Endothelial cell of coronary artery (primary cell): Measurements from ENCODE around the gene RNU11. TPM values are rescaled to one million over a fixed set of nuclear protein-coding genes. Genes with fewer than 3 reads are reported as not detected.

ENCODE experiments used
- total RNA-seq: library from RNA; depleted of rRNA; stranded (reverse); fragments of >200 nt; gene quantifications from 2 replicates; pipeline ENCODE4 v1.2.3, GENCODE V29; 2014

The RNU11 gene
- not detected in 2 replicates for total RNA-seq

DNA sequence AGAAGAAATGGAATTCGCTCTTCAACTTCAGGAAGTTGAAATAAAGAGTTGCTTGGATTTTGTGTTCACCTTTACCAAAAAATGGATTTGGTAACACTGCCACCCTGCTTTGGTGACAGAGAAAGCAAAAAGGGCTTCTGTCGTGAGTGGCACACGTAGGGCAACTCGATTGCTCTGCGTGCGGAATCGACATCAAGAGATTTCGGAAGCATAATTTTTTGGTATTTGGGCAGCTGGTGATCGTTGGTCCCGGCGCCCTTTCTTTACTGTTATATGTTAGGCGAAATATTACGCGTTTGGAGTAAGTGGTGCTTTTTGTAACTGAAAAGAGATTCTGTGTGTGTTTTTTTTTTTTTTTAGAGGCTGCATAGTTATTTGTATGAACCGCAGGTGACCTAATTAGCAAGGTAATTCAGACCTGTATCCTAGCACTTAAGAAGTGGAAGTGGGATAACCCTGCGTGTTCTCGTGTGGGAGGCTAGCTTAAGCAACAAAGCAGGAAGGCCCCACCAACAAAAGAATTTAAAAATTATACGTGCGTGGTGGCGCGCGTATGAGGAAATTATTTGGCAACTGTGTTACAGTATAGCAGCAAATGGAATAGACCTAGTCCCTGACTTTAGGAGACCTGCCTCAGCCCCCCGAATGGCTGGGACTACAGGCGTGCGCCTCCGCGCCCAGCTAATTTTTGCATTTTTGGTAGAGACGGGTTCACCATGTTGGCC lies at the start of gene RNU11:
RNU11 (plus strand) TSS at position 127 of the 725 bp plus-strand sequence.

DNA sequence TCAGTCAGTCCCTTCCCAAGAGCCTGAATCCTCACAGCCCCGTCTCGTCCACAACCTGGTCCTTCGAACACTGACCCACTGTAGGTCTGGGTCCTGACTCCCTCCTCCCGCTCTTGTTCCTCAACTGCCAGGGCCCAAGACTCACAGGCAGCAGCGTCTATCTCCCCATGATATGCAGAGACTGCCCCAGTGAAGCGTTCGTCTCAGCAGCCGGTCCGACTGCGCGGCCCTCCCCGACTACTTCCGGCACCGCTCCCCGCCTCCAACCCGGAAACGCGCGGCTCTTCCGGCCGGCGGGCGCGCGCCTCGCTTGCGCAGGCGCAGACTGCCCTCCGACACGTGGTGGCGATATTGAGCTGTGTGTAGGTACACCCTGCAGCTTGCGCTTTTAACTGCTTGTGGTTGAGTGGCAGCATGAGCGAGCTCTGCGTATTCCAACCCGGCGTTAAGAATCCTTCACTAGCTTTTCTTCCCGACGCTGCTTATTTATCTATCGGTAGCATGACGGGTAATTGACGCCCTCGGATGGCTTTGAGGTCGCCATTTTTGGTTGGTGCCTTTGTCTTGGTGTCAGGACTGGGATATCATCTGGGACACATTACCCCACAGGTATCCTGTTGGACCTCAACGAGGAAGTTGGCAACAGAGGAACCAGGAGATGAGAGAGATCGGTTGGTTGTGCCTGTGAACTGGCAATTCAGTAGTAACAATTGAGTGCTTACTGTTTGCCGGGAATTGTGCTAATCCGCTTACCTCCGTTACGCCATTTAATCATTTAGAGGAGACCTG lies 5.4 kb upstream of the RNU11 start, which contains the start of gene TAF12:
TAF12 (minus strand) TSS at position 221 of the 789 bp plus-strand sequence. CDS start 20,986 bp downstream, outside the sequence.

DNA sequence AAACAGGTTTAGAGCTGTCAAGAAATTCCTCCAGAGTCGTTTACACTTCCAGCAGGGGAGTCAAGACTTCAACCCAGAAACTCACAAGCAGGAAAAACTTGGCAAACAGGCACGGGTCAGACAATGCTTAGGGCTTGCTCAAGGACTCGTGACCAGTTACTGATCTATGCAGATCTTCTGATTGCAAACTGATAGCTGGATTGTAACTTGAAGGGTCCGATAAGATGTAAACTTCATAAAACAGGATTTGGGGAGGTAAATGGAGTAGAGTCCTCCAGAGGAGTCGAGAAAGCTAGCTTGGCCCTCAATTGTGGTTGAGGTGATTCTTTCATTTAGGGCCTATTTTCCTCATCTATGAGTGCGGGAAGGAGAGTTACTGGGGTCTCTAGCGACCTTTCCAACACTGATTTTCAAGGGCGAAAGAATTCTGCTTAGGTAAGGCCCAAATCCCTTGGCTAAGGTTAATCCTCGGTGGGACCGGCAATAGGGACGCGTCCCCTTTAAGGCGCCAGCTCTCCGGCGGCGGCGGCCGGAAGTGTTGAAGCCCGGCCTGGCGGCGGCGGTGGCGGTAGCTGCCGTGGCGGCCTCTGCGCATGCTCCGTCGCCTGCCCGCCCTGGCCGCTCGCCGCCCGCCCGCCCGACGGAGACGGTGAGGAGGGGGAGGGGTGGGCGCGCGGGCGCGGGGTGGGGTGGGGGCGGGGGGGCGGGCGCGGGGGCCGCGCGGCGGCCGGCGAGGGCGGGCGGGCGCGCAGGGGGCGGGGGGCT lies 20.0 kb downstream of the RNU11 start, which contains the start of gene GMEB1:
GMEB1 (plus strand) TSS at position 594 of the 765 bp plus-strand sequence. CDS start 14,829 bp downstream, outside the sequence.

Other genes with a start within 250 kb of the RNU11 start
- gene RCC1, start 142.6 kb upstream of the RNU11 start, total RNA-seq, result 70.4 and 72.7 TPM in 2 replicates
- gene TRNAU1AP, start 95.5 kb upstream of the RNU11 start, total RNA-seq, result 18.5 and 19.7 TPM in 2 replicates
- gene RAB42, start 56.3 kb upstream of the RNU11 start, total RNA-seq, result 0.81 and 1.2 TPM in 2 replicates
- gene TAF12, start 5.5 kb upstream of the RNU11 start, total RNA-seq, result 30.9 and 33.4 TPM in 2 replicates
- gene GMEB1, start 20.2 kb downstream of the RNU11 start, total RNA-seq, result 7.4 and 8.2 TPM in 2 replicates
- gene YTHDF2, start 88.3 kb downstream of the RNU11 start, total RNA-seq, result 63.3 and 75.1 TPM in 2 replicates
- not detected in 2 replicates for gene OPRD1, start 163.6 kb downstream of the RNU11 start, total RNA-seq